Measurements from ENCODE around the gene LIN9.
"Not testable (repeated sequence)": the region's sequence is repeated elsewhere in the genome, so short reads cannot be mapped to it uniquely, and the experiment has no call there.

LIN9 gene, protein sequence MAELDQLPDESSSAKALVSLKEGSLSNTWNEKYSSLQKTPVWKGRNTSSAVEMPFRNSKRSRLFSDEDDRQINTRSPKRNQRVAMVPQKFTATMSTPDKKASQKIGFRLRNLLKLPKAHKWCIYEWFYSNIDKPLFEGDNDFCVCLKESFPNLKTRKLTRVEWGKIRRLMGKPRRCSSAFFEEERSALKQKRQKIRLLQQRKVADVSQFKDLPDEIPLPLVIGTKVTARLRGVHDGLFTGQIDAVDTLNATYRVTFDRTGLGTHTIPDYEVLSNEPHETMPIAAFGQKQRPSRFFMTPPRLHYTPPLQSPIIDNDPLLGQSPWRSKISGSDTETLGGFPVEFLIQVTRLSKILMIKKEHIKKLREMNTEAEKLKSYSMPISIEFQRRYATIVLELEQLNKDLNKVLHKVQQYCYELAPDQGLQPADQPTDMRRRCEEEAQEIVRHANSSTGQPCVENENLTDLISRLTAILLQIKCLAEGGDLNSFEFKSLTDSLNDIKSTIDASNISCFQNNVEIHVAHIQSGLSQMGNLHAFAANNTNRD

DNA sequence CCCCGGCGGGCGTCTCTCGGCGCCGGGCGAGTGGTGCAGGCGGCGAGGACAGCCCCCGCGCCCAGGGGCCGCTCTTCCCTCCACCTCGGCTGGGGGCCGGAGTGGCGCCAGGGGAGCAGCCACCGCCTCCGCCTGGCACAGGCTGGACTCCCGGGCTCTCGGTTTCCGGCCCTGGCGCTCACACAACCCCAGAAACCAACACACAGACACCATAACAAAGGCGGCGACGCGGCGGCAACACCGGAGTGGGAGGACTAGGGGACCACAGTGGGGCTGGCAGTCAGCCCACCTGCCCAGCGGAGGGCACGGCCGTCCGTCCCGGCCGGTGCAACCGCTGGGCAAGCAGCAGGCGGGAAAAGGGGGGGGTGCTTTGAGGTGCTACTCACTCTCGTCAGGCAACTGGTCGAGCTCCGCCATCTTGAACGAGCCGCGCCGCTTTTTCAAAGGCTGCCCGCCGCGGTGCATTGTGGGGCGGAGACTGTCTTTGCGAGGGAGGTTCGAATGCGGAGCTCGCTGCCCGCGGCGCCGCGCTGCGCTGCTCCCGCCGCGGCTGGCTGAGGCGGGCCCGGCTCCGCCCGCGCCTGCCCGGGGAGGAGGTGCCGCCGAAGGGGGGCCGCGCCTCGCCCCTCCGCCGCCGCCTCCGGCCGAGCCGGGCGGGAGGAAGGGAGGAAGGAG lies at the start of gene LIN9:
LIN9 (minus strand) TSS at position 442 of the 675 bp plus-strand sequence; CDS start at position 417, 25 bp downstream.
- peak; percentile 93 for DNase-seq

DNA sequence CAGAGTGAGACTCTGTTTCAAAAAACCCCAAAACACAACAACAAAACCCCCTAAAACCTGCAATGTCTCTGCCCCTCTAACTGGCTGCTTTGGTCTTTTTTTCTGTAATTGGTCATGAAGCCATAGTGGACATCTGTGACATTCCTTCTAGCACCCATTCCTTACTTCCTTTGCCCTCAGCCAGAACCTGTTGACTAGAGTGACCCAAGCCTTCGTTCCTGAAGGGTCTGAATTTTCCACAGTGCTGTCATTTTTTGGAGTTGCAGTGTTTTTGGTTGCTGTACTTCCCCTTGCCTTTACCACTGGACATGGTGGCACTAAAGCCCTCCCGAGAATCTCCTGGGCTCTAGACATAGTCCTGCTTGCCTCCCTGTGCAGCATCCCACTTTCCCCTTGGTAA lies 48.5 kb upstream of the LIN9 start:
- no peak for DNase-seq

DNA sequence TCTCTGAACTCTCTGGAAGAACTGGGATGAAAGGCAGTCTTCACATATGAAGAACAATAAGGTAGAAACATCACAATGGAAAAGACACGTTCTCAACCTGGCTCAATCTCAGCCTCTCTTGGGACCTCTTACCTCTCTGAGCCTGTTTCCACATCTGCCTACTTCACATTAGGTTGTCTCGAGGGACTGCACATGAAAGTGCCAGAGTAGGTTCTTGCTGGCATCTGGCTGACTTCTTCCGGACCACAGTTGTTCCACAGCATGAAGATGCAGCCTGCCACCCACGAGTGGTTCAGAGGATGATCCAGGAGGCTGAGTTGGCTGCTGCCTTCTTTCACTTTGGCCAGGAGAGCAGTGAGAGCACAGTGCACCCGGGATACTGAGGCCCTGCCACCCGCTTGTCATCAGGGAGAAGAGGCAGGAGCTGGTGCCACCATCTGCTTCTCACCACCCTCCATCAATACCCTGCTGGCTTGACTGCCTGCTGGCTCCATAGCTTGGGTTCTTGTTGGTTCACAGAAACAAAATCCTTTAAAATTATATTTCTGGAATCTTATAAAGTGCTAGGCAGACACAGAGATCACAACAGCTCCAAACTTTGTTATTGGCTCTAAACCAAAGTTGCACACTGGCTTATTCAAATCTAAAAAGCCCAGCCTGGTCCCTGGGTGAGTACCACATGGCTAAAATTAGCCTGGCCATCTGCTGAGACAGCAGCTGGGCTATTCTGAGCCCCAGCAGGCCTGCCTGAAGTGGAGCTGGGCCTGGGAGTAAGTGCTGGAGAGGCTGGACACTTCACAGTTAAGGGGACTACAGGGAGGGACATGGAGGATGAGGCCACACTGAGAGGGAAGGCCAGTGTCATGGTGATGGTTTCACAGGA lies 46.9 kb upstream of the LIN9 start:
- no peak for DNase-seq

DNA sequence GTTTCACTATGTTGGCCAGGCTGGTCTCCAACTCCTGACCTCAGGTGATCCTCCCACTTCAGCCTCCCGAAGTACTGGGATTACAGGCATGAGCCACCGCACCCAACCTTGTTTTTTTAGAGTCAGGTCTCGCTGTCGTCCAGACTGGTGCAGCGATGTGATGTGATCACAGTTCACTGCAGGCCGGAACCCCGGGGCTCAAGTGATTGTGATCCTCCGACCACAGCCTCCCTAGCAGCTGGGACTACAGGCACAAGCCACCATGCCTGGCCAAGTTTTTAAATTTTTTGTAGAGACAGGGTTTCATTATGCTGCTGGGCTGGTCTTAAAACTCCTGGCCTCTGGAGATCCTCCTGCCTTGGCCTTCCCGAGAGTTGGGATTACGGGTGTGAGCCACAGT lies 46.1 kb upstream of the LIN9 start:
- no peak for DNase-seq

DNA sequence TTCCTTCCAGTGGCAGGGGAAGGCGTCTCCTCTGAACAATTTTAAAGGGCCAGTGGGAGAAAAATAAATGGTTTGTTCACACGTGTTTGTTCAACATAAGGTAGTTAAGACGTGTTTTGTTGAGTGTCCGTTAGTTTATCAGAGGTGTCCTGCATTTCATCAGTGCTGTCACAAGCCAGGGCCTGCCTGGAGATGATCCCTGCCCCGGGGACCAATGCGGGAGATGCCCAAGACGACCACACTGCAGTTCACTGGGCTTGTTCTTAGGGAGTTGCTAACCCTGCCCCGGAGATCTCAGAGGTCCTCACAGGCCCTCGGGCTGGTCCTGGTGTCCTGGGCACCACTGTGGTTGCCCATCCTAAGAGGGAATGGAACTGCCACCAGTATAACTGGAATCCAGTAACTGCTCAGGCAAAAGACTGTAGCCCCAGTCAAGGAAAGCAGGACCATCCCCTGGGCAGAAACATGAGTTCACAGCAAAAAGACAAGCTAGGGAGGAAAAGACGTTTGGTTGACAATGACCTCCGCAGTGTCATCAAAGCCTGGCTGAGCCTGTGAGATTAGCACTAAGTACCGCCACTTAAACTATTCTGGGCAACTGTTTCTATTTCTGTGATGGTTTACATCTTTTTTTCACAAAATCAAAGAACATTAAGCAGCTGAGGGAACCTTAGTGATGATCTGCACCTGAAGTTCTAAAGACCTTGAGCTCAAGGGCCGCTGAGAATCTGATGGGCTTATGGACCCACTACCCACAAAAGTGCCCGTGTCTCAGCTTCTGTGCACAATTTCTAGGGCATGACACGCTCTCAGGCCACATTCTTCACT lies 44.9 kb upstream of the LIN9 start:
- no peak for DNase-seq

DNA sequence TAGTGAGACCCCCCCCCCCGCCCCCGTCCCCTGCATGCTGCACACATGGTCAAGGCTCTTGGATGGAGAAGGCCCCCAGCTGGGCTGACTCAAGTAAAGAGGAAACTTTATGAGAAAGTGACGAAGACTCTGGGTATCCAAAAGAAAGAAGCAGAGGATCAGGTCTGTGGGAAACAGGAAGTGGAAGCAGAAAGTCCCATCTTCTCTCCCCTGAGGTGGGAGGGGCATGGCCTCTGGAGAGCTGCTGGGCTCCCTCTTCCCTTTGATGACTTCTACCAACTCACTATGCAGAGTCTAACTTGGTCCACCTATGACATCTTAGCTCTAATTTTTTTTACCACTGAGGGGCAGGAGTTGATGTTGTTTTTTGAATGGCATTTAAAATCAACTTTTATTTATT lies 42.7 kb upstream of the LIN9 start:
- DNase-seq = no peak

DNA sequence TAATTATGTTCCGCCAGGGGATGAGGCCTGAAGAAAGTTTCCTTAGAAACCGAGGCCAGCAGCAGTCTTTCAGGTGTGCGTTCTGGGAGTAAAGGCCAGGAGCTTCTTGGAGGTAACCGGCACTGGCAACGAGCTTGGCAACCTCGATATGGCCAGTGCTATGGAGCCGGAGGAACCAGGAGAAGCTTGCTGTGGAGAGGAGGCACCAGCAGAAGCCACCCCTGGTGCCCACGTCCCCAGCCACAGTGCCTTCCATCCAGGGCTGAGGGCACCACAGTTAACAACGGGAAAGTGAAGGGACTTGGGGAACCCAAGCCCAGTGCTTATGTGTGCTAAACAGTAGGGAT lies 41.5 kb upstream of the LIN9 start:
- DNase-seq = no peak

DNA sequence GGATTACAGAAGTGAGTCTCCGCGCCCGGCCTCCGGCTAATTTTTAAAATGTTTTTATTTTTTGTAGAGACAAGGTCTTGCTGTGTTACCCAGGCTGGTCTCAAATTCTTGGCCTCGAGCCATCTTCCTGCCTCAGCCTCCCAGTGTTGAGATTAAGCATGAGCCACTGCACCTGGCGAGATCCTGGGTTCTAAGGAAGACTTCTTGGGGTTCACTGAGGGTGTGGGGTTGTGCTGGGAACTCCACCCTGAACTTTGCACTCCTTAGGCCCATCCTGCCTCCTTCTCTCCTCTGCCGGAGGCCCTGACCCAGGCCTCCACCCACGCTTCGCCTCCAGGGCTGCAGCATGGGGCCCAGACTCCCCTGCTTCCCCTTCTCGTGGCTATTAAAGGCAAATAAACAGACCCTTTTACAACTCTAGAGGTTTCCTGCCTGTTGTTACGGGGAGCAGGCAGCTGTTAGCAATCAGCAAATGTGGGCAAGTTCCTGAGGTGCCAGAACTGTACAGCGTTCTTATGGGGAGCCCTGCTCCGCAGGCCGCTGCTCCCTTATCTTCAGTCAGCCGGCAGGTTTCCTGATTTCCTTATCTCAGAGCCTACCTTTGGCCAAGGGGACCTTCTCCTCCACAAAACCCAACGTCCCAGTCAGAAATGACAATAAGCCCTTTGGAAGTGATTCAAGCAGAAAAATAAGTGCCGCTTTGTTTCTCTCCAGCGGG lies 41.0 kb upstream of the LIN9 start:
- no peak for DNase-seq

DNA sequence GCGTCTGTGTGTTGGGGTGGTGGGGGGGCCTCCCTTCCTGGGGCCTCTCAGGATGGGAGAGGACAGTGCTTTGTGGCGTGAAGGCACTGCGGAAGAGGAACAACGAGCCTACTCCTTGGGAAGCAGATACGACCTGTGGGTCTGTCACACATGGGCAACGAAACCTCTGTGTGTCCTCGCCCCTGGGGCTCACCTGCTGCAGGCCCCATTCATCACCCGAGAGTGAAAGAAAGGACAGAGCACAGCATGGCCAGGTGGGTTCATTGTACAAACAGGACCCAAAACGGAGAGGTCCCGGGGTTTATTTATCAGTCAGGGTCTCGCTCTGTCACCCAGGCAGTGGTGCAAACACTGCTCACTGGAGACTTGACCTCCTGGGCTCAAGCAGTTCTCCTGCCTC lies 40.1 kb upstream of the LIN9 start:
- DNase-seq = no peak

DNA sequence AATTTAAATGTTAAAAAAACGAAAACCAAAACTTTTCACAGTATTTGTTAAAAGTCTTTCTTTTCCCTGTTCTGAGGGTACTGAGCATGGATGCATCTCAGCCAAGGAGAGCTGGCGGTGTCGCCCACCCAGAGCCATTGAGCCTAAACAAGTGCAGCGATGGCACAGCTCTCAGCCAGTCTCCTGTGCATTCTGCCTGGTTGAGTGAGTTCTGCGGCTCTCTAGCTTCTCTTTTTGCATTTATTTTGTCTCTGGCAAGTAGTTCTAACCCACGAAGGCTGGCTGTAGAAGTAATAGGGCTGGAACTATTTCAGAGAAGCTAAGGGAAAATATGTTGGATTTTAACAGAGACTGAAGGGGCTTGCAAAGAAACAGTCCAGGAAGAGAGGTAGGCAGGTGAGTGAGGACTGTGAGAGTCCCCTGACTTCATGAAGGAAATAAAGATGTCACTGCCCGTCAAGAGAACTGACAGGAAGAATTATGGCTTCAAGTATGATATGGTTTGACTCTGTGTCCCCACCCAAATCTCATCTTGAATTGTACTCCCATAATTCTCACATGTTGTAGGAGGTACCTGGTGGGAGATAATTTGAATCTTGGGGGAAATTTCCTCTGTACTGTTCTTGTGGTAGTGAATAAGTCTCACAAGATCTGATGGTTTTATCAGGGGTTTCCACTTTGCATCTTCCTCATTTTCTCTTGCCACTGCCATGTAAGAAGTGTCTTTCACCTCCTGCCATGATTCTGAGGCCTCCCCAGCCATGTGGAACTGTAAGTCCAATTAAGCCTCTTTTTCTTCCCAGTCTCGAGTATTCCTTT lies 35.7 kb upstream of the LIN9 start:
- DNase-seq = no peak

DNA sequence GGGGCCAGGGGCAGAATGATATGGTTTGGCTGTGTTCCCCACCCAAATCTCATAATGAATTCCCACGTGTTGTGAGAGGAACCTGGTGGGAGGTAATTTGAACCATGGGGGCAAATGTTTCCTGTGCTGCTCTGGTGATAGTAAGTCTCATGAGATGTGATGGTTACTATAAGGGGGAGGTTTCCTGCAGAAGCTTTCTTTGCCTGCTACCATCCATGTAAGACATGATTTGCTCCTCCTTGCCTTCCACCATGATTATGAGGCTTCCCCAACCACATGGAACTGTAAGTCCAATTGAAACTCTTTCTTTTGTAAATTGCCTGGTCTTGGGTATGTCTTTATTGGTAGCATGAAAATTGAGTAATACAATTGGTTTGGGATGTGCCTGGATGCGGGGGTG lies 33.7 kb upstream of the LIN9 start:
- DNase-seq = no peak

DNA sequence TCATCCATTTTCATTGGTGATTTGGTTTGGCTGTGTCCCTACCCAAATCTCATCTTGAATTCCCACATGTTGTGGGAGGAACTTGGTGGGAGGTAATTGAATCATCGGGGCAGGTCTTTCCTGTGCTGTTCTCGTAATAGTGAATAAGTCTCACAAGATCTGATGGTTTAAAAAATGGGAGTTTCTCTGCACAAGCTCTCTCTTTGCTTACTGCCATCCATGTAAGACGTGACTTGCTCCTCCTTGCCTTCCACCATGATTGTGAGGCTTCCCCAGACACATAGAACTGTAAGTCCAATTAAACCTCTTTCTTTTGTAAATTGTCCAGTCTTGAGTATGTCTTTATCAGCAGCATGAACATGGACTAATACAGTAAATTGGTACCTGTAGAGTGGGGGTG lies 31.1 kb upstream of the LIN9 start:
- not testable (repeated sequence) for DNase-seq

DNA sequence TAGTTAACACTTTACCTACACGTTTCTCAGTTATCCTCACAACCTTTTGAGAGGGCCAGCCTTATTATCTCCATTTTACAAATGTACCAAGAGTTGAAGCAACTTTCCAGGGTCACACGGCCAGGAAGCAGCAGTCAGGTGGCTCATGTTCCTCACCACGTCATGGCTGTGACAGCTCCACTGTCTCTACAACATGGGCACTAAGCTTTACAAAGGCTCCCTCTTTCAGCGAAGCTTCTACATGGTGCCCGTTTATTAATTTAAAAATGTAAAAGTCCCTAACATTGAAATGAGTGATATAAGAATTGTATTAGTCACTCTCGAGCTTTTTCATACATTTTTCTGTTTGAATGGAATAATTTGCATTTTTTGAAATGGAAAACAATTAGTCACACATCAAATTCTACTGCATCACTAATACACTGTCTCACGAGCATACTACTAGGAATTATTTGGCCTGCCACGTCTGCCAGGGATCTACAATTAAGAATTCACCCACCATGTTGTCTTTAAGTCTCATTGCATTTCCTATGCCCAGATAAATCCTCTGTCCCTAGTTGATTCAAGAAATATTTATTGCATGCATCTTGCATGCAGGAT lies 28.4 kb upstream of the LIN9 start:
- no peak for DNase-seq

DNA sequence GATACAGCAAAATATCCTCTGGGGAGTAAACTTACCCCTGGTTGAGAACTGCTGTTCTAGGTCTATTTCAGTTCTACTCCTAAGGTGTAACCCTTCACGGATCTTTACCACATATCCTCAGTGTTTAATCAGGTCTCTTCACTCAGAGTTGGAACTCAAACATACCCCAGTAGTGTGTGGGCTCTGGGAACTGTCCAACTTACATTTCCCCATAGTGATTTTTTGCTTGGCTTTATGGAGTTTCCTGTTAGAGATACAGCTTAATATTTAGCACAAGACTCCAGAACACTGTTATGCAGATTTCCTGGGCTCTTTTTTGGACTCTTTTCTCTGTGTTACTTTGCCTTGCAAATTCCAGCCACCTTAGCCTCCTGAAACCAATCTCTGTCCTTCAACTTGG lies 26.7 kb upstream of the LIN9 start:
- no peak for DNase-seq

DNA sequence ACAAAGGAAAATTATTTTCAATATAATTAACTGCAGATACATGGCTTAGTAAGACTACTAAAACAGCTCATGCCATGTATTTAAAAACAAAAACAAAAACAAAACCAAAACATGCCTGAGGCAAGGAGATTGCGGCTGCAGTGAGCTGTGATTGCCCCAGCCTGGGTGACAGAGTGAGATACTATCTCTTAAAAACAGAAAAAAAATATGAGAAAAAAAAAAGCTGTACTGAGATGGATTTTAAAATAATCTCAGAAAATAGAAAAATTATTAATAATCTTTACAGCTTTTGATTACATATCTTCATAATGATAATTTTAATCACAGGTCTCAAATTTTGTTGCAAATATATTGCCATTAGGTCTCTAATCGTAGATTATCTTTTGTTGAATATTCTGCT lies 24.0 kb upstream of the LIN9 start:
- DNase-seq = no peak

DNA sequence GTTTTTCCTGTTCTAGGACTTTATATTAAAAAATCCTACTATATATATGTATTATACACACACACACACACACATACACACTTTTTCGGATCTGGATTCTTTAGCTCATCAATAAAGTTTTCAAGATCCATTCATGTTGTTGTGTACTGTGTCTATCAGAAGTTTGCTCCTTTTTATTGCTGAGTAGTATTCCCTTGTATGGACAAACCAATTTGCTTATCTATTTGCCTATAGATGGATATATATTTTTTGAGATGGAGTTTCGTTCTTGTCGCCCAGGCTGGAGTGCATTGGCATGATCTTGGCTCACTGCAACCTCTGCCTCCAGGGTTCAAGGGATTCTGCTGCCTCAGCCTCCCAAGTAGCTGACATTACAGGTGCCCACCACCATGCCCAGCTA lies 20.3 kb upstream of the LIN9 start:
- no peak for DNase-seq

DNA sequence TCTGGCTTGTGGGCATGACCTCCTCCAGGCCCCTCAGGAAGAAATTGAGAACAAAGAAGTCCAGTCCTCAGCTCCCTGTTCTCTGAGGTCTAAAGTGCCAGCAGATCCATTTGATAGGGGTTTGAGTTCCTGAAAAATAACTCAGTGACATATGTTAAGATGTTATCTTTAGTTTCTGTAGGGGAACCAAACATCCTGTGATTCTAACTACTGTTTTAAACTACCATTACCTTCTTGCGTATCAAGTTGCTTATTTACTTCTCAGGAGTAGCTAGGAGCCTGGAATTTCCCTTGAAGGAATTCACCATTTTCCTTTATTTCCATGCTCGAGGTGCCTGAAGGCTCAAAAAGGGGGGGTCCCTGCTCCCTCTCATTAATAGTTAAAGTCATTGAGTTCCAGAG lies 18.8 kb upstream of the LIN9 start:
- no peak for DNase-seq

DNA sequence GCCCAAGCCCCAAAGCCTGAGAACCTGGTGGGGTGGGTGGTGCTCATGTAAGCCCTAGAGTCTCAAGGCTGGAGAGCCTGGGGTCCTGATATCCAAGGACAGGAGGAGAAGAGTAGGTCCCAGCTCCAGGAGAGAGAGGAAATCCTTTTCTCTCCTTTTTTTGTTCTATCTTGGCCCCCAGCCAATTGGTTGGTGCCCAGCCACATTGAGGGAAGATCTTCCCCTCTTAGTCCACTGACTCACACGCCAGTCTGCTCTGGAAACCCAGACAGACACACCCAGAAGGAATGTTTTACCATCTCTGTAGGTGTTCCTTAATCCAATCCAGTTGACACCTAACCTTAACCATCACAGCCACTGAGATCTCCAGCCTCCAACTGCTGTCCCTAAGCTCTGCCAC lies 16.2 kb upstream of the LIN9 start:
- no peak for DNase-seq

DNA sequence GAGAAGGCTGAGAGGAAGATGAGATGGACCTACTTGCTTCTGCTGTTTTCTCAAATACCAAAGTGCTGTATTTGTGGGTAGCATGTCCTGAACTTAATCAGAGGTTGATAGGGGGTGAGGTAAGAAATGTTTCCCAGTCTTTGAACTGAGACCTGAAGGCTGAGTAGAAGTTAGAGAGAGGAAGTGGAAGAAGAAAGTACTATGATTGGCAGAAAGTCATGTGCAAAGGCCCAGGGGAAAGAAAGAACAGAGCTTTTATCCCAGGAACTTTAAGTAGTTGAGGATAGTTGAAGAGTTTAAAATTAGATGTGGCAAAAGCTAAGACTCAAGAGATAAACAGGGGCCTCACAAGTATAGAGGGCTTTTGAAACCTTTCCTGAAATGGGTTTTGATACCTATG lies 15.5 kb upstream of the LIN9 start:
- DNase-seq = no peak

DNA sequence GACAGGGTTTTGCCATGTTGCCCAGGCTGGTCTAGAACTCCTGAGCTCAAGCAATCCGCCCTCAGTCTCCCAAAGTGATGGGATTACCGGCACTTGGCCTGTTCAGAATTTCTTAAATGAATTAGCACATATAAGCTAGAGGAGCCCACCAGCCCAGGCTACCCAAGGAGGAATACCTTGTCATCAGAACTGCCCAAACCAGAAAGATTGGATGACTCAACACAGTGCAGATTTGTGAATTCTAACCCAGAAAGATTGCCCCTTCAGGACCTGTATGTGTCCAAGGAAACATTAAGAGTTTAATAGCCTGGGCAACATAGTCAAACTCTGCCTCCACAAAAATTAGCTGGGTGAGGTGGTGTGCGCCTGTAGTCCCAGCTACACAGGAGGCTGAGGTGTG lies 14.0 kb upstream of the LIN9 start:
- DNase-seq = no peak

DNA sequence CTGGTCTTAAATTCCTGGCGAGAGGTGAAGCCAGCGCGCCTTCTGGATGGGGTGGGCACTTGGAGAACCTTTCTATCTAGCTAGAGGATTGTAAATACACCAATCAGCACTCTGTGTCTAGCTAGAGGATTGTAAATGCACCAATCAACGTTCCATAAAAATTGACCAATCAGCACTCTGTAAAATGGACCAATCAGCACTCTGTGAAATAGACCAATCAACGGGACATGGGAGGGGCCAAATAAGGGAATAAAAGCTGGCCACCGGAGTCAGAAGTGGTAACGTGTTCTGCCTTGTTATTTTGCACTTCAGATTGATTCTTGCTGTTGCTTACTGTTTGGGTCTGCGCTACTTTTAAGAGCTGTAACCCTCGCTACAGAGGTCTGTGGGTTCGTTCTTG lies 12.0 kb upstream of the LIN9 start:
- DNase-seq = no peak
